Right lobe of liver (tissue), 4 donors: ENCODE data around the gene SCNN1A.

Experiments used
- POLR2A ChIP-seq: fragments of 450-650 bp; IDR thresholded peaks from one replicate; pipeline ENCODE4 v1.6.1; 2017; ENCODE audit warnings: antibody characterized with exemption, mild to moderate bottlenecking
- TF ChIP-seq, protein P1 (sequence below), 4 donors: fragments of 200-600 bp in 3 of 4; fragments of 450-650 bp in 1 of 4; IDR thresholded peaks; one replicate each; pipeline versions ENCODE4 v1.5.1 to v1.8.0; 2016 to 2022; ENCODE audit warnings: antibody characterized with exemption in 4 of 4, mild to moderate bottlenecking in 2 of 4
- donor health status: DM: no; HTN: no; CAD: no.
- donor health status: DM: no; HTN: no; CAD: no.
- donor health status: DM: no; HTN: yes; CAD: no.

DNA sequence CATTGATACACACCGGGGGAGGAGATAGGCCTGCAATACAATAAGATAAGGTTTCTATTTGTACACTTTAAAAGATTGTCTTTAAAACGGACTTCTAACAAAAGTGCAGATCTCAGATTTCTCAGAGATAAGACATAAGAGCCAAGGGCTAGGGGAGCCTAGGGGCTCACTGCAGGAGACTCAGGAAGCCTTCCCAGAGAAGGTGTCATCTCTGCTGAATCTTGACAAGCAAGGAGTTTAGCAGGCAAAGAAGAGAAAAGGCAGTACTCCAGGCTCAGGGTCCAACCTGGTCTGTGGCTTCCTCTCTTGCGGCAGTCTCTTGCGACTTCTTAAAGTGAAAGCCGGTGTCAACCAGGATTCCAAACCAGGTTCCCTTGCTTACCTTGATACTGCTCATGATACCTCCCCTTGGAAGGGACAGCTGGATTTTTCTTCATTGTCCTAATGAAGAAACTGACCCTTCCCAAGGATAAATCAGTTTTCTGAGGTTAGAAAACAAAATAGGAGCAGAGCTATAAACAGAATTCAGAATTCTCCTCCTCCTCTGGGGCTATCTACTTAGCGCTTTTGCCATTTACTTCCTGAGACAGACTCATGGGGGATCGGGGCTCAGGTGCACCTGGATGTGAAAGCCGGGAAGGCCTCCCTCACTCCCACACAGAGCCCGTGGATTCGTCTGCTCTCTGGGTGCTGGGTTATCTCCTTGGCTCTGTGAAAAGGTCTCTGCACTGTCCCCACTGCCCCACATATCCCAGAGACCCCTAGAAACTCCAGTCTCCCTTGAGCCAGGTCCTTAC lies 1.7 kb upstream of the SCNN1A start:
- TF ChIP-seq, protein P1, sequence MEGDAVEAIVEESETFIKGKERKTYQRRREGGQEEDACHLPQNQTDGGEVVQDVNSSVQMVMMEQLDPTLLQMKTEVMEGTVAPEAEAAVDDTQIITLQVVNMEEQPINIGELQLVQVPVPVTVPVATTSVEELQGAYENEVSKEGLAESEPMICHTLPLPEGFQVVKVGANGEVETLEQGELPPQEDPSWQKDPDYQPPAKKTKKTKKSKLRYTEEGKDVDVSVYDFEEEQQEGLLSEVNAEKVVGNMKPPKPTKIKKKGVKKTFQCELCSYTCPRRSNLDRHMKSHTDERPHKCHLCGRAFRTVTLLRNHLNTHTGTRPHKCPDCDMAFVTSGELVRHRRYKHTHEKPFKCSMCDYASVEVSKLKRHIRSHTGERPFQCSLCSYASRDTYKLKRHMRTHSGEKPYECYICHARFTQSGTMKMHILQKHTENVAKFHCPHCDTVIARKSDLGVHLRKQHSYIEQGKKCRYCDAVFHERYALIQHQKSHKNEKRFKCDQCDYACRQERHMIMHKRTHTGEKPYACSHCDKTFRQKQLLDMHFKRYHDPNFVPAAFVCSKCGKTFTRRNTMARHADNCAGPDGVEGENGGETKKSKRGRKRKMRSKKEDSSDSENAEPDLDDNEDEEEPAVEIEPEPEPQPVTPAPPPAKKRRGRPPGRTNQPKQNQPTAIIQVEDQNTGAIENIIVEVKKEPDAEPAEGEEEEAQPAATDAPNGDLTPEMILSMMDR (IDR thresholded peaks at IDR 0.05): no peak
- no peak for TF ChIP-seq POLR2A
